Stimulated activated CD4-positive, alpha-beta T cell treated with anti-CD3 and anti-CD28 coated beads, Interleukin-15, amount 100 ng/mL, for 48 hours (primary cell): ENCODE data around the gene ACTL7A.
"Not testable (repeated sequence)": the region's sequence is repeated elsewhere in the genome, so short reads cannot be mapped to it uniquely, and the experiment has no call there.

Experiments used
- DNase-seq, 2 donors: peaks; one replicate each; pipeline ENCODE4 v3.0.0-alpha.2; 2020; ENCODE audit warnings: low read depth in 2 of 2

The ACTL7A gene

DNA sequence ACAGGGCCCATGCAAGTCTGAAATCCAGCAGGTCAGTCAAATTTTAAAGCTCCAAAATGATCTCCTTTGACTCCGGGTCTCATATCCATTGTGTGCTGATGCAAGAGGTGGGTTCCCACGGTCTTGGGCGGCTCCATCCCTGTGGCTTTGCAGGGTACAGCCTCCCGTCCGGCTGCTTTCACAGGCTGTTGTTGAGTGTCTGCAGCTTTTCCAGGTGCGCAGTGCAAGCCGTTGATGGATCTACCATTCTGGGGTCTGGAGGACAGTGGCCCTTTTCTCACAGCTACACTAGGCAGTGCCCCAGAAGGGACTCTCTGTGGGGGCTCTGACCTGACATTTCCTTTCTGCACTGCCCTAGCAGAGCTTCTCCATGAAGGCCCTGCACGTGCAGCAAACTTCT lies 13.8 kb upstream of the ACTL7A start:
- not testable (repeated sequence) for DNase-seq

DNA sequence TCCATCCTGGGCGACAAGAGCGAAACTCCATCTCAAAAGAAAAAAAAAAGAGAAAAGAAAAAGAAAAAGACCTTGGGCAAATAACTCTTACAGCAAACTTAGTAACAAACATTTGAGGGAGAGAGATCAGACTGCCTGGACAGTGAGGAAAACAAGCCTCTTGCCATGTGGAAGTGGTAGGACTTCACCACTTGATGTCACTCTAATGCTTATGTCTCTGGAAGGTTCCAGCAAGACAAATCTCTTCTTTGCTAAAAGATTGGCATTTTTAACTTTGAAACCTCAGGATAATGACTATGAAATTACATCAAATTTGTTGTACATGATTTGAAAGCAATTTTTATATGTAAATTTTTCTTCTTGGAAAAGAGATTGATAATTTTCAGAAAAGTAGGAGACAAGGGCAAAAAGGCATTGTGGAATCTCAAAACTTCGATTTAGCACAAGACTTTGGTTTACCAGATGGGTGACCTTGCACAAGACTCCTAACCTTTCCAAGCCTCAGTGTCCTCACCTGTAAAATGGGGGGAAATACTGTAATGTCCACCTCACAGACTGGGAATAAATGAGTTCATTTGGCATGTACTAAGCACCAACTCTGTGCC lies 11.7 kb upstream of the ACTL7A start:
- no peak for DNase-seq

DNA sequence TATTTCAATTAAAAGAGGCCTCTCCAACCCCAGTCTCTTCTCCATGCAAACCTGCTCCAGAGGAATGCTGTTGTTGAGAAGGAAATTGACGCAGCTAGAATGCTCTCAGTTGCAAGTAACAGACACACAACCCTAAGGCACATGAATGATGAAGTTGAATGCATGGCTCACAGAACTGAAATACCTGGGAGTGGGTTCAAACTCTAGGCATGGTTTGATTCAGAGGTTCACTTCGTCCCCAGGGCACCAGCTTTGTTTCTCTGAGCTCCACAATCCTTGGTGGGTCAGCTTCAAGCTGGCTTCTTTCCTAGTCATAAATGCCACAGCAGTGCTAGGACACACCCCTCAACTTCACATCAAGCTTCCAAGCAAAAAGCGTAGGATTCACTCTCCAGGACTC lies 10.9 kb upstream of the ACTL7A start:
- DNase-seq, result no peak

- no peak for DNase-seq
Observed at GRCh38 chr9:108852079-108852478, 10.0 kb upstream of the ACTL7A start.

DNA sequence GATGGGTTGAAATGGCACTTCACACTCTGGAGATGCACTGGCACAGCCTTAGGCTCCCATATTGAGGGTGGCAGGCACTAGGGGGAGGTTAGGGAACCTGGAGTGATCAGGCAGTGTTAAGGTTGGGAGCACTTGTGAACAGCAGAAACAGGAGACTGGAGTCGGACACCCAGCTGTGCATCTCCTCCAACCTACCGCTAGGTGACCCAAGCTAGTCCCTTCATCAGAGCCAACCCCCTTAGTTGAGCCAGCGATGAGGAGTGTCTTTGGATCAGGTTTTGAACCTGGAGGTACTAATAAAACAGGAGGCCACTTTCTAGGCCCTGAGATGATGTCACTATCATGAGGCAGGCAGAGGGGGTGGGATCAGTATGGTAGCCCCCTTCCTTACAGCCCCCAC lies 8.0 kb upstream of the ACTL7A start:
- DNase-seq, result no peak

- no peak for DNase-seq
Observed at GRCh38 chr9:108854641-108855528, 7.2 kb upstream of the ACTL7A start.

- no peak for DNase-seq
Observed at GRCh38 chr9:108855529-108855886, 6.6 kb upstream of the ACTL7A start.

GRCh38 chr9:108855888-108856287 lies 6.2 kb upstream of the ACTL7A start, which contains the start of gene ACTL7B:
Gene ACTL7B, minus strand, starts transcription at chr9:108855986. Its CDS starts 56 bp downstream, at chr9:108855930.
- no peak for DNase-seq

- DNase-seq, result no peak
Observed at GRCh38 chr9:108857572-108857971, 4.5 kb upstream of the ACTL7A start.

DNA sequence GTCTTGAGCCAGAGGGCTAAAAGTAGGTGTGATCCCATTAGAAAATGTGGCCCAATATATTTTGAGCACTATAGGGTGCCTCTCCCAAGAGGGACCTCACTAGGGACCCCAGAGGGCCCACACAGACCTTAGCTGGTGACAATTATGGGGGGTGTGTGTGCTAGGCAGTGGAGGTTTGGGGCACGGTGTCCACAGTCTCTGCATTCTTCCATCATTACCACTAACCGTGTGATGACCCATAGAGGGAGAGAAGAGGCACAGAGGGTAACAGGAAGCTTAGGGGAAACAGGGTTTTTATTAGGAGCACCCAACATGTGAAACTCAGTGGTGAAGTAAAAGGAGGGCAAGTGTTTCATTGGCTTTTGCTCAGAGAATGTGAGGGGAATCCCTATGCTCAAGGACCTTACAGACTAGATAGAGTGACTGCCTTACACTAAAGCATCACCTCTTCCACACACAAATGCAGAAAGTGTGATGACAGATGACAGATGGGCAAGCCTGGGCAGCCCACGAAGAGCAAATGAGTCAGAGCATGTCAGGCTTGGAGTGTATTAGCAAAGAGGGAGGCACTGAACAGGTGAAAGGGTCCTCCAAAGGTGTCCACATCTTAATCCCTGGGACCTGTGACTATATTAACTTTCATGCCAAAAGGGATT lies 2.5 kb upstream of the ACTL7A start:
- no peak for DNase-seq

GRCh38 chr9:108860354-108860753 lies 1.7 kb upstream of the ACTL7A start:
- DNase-seq, result no peak

GRCh38 chr9:108860764-108861163 lies 1.3 kb upstream of the ACTL7A start:
- DNase-seq, result no peak

GRCh38 chr9:108861464-108861863 lies 602 bp upstream of the ACTL7A start:
- no peak for DNase-seq

DNA sequence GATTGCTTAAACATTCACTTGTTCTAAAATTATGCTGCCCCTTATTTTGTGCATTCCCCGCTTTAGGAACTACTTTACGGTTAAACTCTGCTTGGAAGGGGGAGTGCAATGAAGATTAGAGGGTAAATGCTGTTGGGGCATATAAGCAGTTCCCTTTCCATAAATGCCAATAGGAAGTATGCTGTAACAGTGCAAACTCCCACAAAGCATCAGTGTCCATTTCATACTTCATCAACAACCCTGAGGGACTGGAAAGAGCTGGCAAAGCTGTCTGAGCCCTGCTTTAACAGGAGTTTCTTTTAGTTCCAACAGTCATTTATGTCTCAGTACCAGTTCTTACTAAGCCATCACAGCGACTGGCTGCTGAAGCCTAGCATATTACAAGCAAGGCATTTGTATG lies 1.8 kb downstream of the ACTL7A start:
- DNase-seq, result no peak

DNA sequence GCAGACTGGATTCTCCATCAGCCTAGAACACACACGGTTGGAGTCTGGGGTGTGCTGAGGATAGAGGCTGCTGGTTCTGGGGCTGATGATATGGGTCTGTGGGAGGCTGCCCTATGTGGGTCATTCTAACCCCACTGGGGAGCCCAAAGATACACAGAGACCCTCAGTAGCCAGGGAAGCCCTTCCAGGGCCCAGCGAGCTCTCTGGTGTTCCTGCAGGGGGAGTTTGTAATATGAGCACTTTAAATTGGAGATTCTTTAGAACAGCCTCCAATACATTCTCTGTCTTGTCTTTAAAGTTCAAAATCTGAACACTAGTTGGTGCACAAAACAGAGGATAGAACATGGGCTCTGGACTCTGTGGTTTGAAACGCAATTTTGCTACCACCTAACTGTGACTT lies 2.4 kb downstream of the ACTL7A start:
- no peak for DNase-seq

DNA sequence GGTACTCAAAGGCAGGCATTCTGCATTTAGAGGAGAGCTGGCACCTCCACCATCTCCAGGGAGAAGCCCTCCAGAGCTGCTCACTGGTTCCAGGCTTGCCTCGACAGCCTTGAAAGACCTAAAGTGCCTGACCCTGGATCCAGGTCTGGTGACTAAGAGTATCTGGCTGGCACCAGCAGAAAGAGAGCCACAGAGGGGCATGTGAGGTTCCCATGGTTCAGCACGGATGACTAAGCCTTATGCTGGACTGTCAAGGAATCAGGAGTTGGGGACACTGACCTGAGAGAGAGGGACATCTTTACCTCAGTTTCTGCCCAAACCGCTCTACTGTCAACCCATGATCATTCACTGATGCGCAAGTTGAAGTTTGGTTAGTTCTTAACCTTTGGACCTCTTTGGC lies 3.0 kb downstream of the ACTL7A start:
- DNase-seq, result no peak

GRCh38 chr9:108866001-108866420 lies 3.9 kb downstream of the ACTL7A start:
- no peak for DNase-seq

DNA sequence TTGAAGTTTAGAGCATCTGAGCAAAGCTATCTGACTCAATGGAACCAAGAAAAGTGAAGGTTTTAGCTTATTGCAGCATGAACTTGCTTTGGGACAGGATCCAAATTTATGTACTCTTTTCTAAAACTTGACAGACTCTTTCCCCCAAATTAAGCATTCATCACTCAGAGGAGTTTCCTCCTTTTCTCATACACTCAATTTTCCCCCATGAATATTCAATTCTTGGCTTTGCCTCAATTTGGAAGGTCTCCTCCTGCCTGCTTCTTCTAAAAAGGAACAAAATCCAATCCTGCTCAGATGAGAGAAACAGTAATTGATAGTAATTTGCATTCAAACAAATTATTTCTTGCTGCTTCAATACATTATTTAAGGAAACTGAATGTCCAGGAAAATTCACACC lies 5.0 kb downstream of the ACTL7A start:
- DNase-seq, result no peak

DNA sequence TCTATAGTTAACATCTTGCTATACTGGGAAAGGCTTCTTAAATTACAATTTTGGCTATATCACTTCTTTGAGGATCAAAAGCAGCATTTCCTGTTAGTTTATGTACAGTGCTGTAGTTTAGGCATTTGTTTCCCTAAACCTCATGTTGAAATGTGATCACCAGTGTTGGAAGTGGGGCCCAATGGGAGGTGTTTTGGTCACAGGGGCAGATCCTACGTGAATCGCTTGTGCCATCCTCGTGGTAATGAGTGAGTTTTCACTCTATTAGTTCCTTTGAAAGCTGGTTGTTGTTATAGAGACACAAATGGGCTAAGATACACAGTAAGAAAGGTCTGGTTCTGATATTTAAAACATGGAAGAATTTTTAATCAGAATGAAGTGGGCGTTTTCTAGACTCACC lies 5.8 kb downstream of the ACTL7A start:
- no peak for DNase-seq

DNA sequence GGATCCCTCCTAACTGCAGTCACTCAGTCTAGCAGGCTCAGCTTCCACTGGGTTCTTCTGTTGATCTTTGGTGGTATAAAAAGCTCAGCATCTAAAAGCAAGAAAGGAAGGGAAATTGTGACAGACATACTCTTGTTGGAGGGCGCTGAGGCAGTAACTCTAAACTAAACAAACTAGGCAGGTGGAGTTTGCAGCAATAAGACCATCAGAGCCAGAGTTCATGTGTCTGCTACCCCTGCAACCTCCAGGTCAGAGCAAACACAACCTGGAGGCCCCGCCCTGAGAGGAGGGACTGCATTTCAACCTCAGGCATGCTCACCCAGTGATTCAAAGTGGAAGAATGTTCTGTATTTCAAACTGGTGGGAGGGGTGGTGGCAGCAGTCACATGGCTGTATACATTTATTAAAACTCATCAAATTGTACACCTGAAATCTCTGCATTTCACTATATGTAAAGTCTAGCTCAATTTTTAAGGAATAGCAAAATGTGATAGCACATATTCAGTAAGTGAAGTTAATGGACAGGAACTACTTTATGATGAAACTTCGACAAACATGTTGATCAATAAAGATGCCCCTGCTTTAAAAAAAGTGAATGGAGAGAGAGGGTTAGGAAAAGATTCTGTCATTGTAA lies 7.1 kb downstream of the ACTL7A start:
- DNase-seq, result no peak

DNA sequence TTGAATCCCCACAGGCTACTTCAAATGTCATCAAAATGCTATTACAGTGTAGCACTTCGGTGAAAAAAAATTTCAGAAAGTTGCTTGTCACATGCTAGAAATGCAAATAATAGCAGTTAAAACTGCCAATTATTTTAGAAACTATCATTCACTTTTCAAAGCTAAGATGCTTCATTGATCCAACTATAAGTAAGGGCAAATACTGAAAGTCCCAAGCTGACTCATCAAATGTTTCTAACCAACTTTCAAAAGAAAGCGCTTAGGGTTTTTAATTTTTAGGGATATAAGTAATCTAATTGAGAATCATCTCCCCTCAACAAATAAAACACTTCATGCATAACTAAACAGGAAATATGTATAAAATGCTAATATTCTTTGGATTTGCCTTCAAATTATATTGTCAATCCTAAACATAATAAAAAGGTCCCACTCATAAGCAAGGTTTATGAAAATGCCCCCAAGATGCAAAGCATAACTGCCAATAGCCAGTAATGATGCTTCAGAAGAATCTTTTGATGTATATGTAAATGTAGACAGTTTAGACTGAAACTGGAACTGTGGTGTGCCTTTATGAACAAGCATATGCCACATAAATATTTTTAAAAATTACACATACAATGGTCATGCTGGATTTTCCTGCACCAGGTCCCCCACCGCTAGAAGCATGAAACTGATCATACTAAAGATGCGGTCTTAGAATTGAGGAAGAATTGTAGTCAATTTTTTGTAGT lies 12.2 kb downstream of the ACTL7A start:
- no peak for DNase-seq

DNA sequence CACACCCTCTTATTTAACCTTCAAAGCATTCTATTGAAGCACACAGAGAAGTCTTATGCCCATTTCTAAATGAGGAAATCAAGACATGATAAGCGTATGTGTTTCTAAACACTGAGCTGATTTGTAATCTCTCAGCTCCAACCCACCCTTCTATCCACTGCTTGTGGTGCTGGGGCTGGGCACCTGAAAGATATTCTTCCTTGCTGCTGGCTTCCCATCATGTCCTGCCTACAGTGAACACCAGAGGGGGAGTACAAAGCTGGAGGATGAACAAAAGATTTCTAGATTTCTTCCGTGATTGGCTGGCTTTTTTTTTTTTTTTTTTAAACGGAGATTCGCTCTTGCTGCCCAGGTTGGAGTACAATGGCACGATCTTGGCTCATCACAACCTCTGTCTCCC lies 14.4 kb downstream of the ACTL7A start:
- no peak for DNase-seq
